H1 (cell line): ENCODE measurements around the gene OBSCN. TPM values are rescaled to one million over a fixed set of nuclear protein-coding genes. Genes with fewer than 3 reads are reported as not detected.

Source experiments
- CTCF ChIA-PET: fragments of 300-600 bp; sonication (Branson Sonifier 250); formaldehyde crosslinking; loops from one replicate; lab custom pipeline; 2021; ENCODE audit not compliant: partially characterized antibody; lab: Charles Lee
- POLR2A ChIA-PET: fragments of 300-600 bp; sonication (Branson Sonifier 250); formaldehyde crosslinking; loops from one replicate; lab custom pipeline; 2021; ENCODE audit warnings: inconsistent platforms; ENCODE audit not compliant: partially characterized antibody; lab: Charles Lee
- DNase-seq, 2 experiments: peaks; one replicate each; pipeline versions ENCODE4 v3.0.0 to v3.0.0-alpha.2; 2010 to 2022; ENCODE audit warnings: low spot score in 2 of 2, low read depth in 1 of 2, mixed read lengths in 1 of 2
- FAIRE-seq: peaks from 2 replicates; lab custom pipeline; 2011; peaks lifted over from hg19 to GRCh38; lab: Jason Lieb, UNC
- H2AFZ ChIP-seq: 2 replicates; pipeline ENCODE4 v1.8.1; 2012; ENCODE audit warnings: low read length, inconsistent platforms
- H2AK5ac ChIP-seq: 2 replicates; pipeline ENCODE4 v1.6.1; 2013; ENCODE audit warnings: low read depth, low read length
- H2BK120ac ChIP-seq: replicated peaks from 2 replicates; pipeline ENCODE3; 2013; ENCODE audit warnings: low read depth, low read length, inconsistent platforms
- H2BK12ac ChIP-seq: 2 replicates; pipeline ENCODE4 v1.6.1; 2013; ENCODE audit warnings: low read depth, low read length
- H2BK15ac ChIP-seq: 2 replicates; pipeline ENCODE4 v1.6.1; 2013; ENCODE audit warnings: low read length
- H2BK20ac ChIP-seq: 2 replicates; pipeline ENCODE4 v1.6.1; 2013; ENCODE audit warnings: low read length
- H2BK5ac ChIP-seq: 2 replicates; pipeline ENCODE4 v1.6.1; 2013; ENCODE audit warnings: low read depth, low read length
- H3K14ac ChIP-seq: 2 replicates; pipeline ENCODE4 v1.6.1; 2013; ENCODE audit warnings: inconsistent platforms; ENCODE audit not compliant: insufficient read length
- H3K18ac ChIP-seq: 2 replicates; pipeline ENCODE4 v1.6.1; 2013; ENCODE audit warnings: low read length; ENCODE audit errors: extremely low read depth
- H3K23ac ChIP-seq: 2 replicates; pipeline ENCODE4 v1.6.1; 2013; ENCODE audit warnings: inconsistent platforms; ENCODE audit not compliant: insufficient read length
- H3K23me2 ChIP-seq: 2 replicates; pipeline ENCODE4 v1.6.1; 2013; ENCODE audit warnings: low read depth, low read length
- H3K27ac ChIP-seq: 2 replicates; pipeline ENCODE4 v1.6.1; 2011; ENCODE audit warnings: low read depth, low read length, inconsistent platforms
- H3K27me3 ChIP-seq, 4 experiments: replicated peaks in 1 of 4; 1 replicate in 1 of 4; 2 replicates in 3 of 4; pipeline versions ENCODE4 v1.6.1 to v1.8.1; 2011 to 2013; ENCODE audit warnings: low read length in 3 of 4, mild to moderate bottlenecking in 3 of 4, inconsistent platforms in 2 of 4, mixed read lengths in 2 of 4, moderate library complexity in 1 of 4; ENCODE audit not compliant: control insufficient read depth in 3 of 4, insufficient read depth in 3 of 4; ENCODE audit errors: extremely low read depth in 1 of 4
- H3K36me3 ChIP-seq, 4 experiments: 2 replicates each; pipeline versions ENCODE4 v1.6.1 to v1.8.1; 2011 to 2013; ENCODE audit warnings: mild to moderate bottlenecking in 4 of 4, low read length in 3 of 4, moderate library complexity in 2 of 4, control low read depth in 1 of 4, inconsistent platforms in 1 of 4; ENCODE audit not compliant: insufficient read depth in 4 of 4, control insufficient read depth in 2 of 4
- H3K4ac ChIP-seq: replicated peaks from 2 replicates; pipeline ENCODE3; 2013; ENCODE audit warnings: low read length, low read depth, mixed read lengths, inconsistent platforms; ENCODE audit not compliant: insufficient read length
- H3K4me1 ChIP-seq, 4 experiments: replicated peaks in 1 of 4; 1 replicate in 1 of 4; 2 replicates in 3 of 4; pipeline versions ENCODE4 v1.6.1 to v1.8.1; 2011 to 2013; ENCODE audit warnings: low read length in 3 of 4, inconsistent platforms in 2 of 4, mixed read lengths in 1 of 4; ENCODE audit not compliant: insufficient read depth in 4 of 4, control insufficient read depth in 3 of 4
- H3K4me2 ChIP-seq, 2 experiments: 2 replicates each; pipeline versions ENCODE4 v1.6.1 to v1.8.1; 2011 to 2013; ENCODE audit warnings: low read depth in 2 of 2, low read length in 2 of 2, control low read depth in 1 of 2, inconsistent platforms in 1 of 2, mild to moderate bottlenecking in 1 of 2; ENCODE audit not compliant: insufficient read depth in 1 of 2
- H3K4me3 ChIP-seq, 4 experiments: fragments of 200-600, 300-600 bp in 1 of 4; sonication (generic), shearing (Covaris generic), sonication (Bioruptor Twin) in 1 of 4; 2 replicates each; pipeline versions ENCODE4 v1.5.1 to v1.8.1; 2011 to 2016; ENCODE audit warnings: low read length in 4 of 4, low read depth in 3 of 4, control low read depth in 2 of 4, inconsistent platforms in 2 of 4, mild to moderate bottlenecking in 2 of 4, mixed read lengths in 1 of 4, moderate library complexity in 1 of 4; ENCODE audit not compliant: insufficient read depth in 2 of 4; ENCODE audit errors: extremely low read depth in 1 of 4
- H3K56ac ChIP-seq: replicated peaks from 2 replicates; pipeline ENCODE3; 2013; ENCODE audit warnings: low read depth, mild to moderate bottlenecking, mixed read lengths, low read length, inconsistent platforms; ENCODE audit not compliant: insufficient read length
- H3K79me1 ChIP-seq: 2 replicates; pipeline ENCODE4 v1.6.1; 2013; ENCODE audit warnings: low read depth, low read length, control low read depth
- H3K79me2 ChIP-seq, 2 experiments: 2 replicates each; pipeline versions ENCODE4 v1.6.1 to v1.8.1; 2012 to 2013; ENCODE audit warnings: low read length in 2 of 2, mild to moderate bottlenecking in 2 of 2, inconsistent platforms in 1 of 2; ENCODE audit not compliant: insufficient read depth in 2 of 2, control insufficient read depth in 1 of 2
- H3K9ac ChIP-seq, 4 experiments: replicated peaks in 1 of 4; 1 replicate in 1 of 4; 2 replicates in 3 of 4; pipeline versions ENCODE4 v1.6.1 to v1.8.1; 2011 to 2013; ENCODE audit warnings: low read depth in 3 of 4, low read length in 3 of 4, control low read depth in 2 of 4, mild to moderate bottlenecking in 2 of 4, moderate library complexity in 2 of 4, inconsistent platforms in 1 of 4; ENCODE audit errors: extremely low read depth in 1 of 4
- H3K9me3 ChIP-seq, 2 experiments: 2 replicates each; pipeline versions ENCODE4 v1.6.1 to v1.8.1; 2012 to 2013; ENCODE audit warnings: mild to moderate bottlenecking in 2 of 2, moderate library complexity in 2 of 2, control low read depth in 1 of 2, inconsistent platforms in 1 of 2, low read depth in 1 of 2, low read length in 1 of 2, mixed read lengths in 1 of 2; ENCODE audit not compliant: insufficient read depth in 2 of 2
- H4K20me1 ChIP-seq, 2 experiments: replicated peaks in 1 of 2; 2 replicates each; pipeline versions ENCODE3 to v1.8.1; 2011 to 2013; ENCODE audit warnings: inconsistent platforms in 2 of 2, low read length in 2 of 2, mild to moderate bottlenecking in 1 of 2; ENCODE audit not compliant: insufficient read depth in 2 of 2, control insufficient read depth in 1 of 2
- H4K5ac ChIP-seq: 2 replicates; pipeline ENCODE4 v1.6.1; 2013; ENCODE audit warnings: low read length, low read depth, mixed read lengths, inconsistent platforms; ENCODE audit not compliant: insufficient read length
- H4K8ac ChIP-seq: 2 replicates; pipeline ENCODE4 v1.8.0; 2013; ENCODE audit warnings: mild to moderate bottlenecking, moderate library complexity, low read length, inconsistent platforms; ENCODE audit not compliant: insufficient read depth; ENCODE audit errors: extremely low read depth
- H4K91ac ChIP-seq: replicated peaks from 2 replicates; pipeline ENCODE3; 2013; ENCODE audit warnings: low read length, mixed read lengths, inconsistent platforms; ENCODE audit not compliant: insufficient read length
- CBX8 ChIP-seq: fragments of 300-800, 300-1000 bp; sonication (generic); IDR thresholded peaks from 2 replicates; pipeline ENCODE4 v1.7.1; 2016; ENCODE audit warnings: low read depth, low read length, borderline replicate concordance
- CTBP2 ChIP-seq: IDR thresholded peaks from 2 replicates; pipeline ENCODE4 v1.7.0; 2011; ENCODE audit warnings: borderline replicate concordance, mild to moderate bottlenecking, moderate library complexity, mixed read lengths, low read length; ENCODE audit not compliant: insufficient read depth, insufficient read length
- EGR1 ChIP-seq: IDR thresholded peaks from 2 replicates; pipeline ENCODE4 v1.6.1; 2011; ENCODE audit warnings: low read depth, low read length, borderline replicate concordance
- HDAC2 ChIP-seq, 2 experiments: fragments of 300-600 bp in 1 of 2; sonication (generic) in 1 of 2; IDR thresholded peaks; 2 replicates each; pipeline ENCODE4 v1.6.1; 2011 to 2012; ENCODE audit warnings: low read depth in 2 of 2, low read length in 2 of 2, mild to moderate bottlenecking in 2 of 2, moderate library complexity in 2 of 2, borderline replicate concordance in 1 of 2, inconsistent platforms in 1 of 2
- KDM1A ChIP-seq: fragments of 200-600, 300-600 bp; sonication (generic); IDR thresholded peaks from 2 replicates; pipeline ENCODE4 v1.7.1; 2016; ENCODE audit warnings: mild to moderate bottlenecking, low read length, borderline replicate concordance
- NANOG ChIP-seq: IDR thresholded peaks from 2 replicates; pipeline ENCODE4 v1.6.1; 2011; ENCODE audit warnings: low read length, low read depth, mild to moderate bottlenecking, inconsistent platforms; ENCODE audit not compliant: insufficient read depth, poor library complexity, severe bottlenecking
- POLR2A ChIP-seq, 2 experiments: IDR thresholded peaks; 1 replicate in 1 of 2; 2 replicates in 1 of 2; pipeline ENCODE4 v1.6.1; 2011; ENCODE audit warnings: low read depth in 2 of 2, low read length in 2 of 2, mild to moderate bottlenecking in 2 of 2; ENCODE audit errors: control extremely low read depth in 1 of 2
- POLR2AphosphoS5 ChIP-seq: IDR thresholded peaks from 2 replicates; pipeline ENCODE4 v1.6.1; 2011; ENCODE audit warnings: low read depth, low read length
- WGBS, 2 experiments: shearing (Covaris generic) in 1 of 2; methylation state at CpG; one replicate each; pipeline versions ENCODE4 v1.1.6 to v1.1.7; 2013 to 2015; ENCODE audit warnings: low lambda C conversion rate in 2 of 2, mixed read lengths in 2 of 2, inconsistent platforms in 1 of 2, low coverage in 1 of 2, missing lambda C conversion rate in 1 of 2; ENCODE audit not compliant: insufficient replicate concordance in 2 of 2, insufficient coverage in 1 of 2, insufficient read length in 1 of 2; ENCODE audit errors: extremely low coverage in 1 of 2, missing lambda C conversion rate in 1 of 2; 5-methylcytosine and 5-hydroxymethylcytosine counted together
- polyA plus RNA-seq, 7 experiments: library from polyadenylated mRNA; depleted of rRNA in 3 of 7; stranded (reverse) in 5 of 7; unstranded in 2 of 7; fragments of >200 nt in 5 of 7; fragments of 200-250 nt in 2 of 7; gene quantifications; 1 replicate in 5 of 7; 2 replicates in 1 of 7; 4 replicates in 1 of 7; pipeline versions ENCODE4 v1.2.1 to v1.2.3, GENCODE V29; 2011 to 2013; ENCODE audit warnings: missing spikeins in 2 of 7, mixed read lengths in 2 of 7
- total RNA-seq: library from RNA; stranded (reverse); fragmentation: NEBNext Ultra II Directional; extraction: Animal tissue kit (Norgen Biotek cat#: 25700); gene quantifications from 2 replicates; pipeline ENCODE4 v1.2.1, GENCODE V29; 2021

OBSCN gene
- total and polyA plus RNA-seq, 2 of the 8 experiments (the other 6 are each of a cell fraction or from before 2014, with no cell fraction given) = 7.5 to 28.4 TPM

- Histone ChIP-seq H3K14ac (no peak overlapping the region), H3K4me1 (peaks cover 0 to 16% (median 5%) of the 10 kb centered on the region in 4 experiments; a peak in 4 of 7 replicates), H2BK5ac (no peak overlapping the region), H2AFZ (no peak overlapping the region), H3K36me3 (no peaks in the 10 kb centered on the region), H4K20me1 (peaks cover 0 to 2% of the 10 kb centered on the region in 2 experiments), H4K91ac (peak overlapping the region; percentile 30), H3K9me3 (no peaks in the 10 kb centered on the region), H3K23ac (no peak overlapping the region), H3K9ac (no peak overlapping the region), H3K4me3 (no peak overlapping the region), H4K8ac (peak overlapping the region; percentile 65; the same call in 1 of the 2 replicates), H2BK120ac (peak overlapping the region; percentile 10), H3K79me1 (no peaks in the 10 kb centered on the region), H3K27me3 (no peaks in the 10 kb centered on the region; a peak in 3 of 7 replicates), H4K5ac (no peak overlapping the region), H3K4ac (no peak overlapping the region), H2BK20ac (no peak overlapping the region), H3K4me2 (peak overlapping the region in 1 of 2 experiments; percentile 28; a peak in 1 of 4 replicates), H3K18ac (no peak overlapping the region; the same call in 1 of the 2 replicates), H3K79me2 (no peaks in the 10 kb centered on the region), H2AK5ac (no peak overlapping the region), H2BK15ac (0 out of 2 replicates have a peak overlapping the region, but pooled peaks have one; percentile 29), H3K56ac (no peak overlapping the region), H3K27ac (no peak overlapping the region), H2BK12ac (0 out of 2 replicates have a peak overlapping the region, but pooled peaks have one; percentile 39), H3K23me2 (no peaks in the 10 kb centered on the region)
- no peak for DNase-seq
- 70% methylated on average over 19 of the region's 25 CpGs; no CpG with 5 or more reads in 1 of the 2 experiments for whole genome bisulfite sequencing, 2 experiments
- CTCF ChIA-PET = interaction anchor here (0.8 to 1.8 kb wide), 6 partner anchors 26 to 237 kb away, joined by 3 to 7 read pairs (median 4); no protein-coding TSS in a partner anchor
- FAIRE-seq = no peak
- no peak for TF ChIP-seq EGR1
- no peak for TF ChIP-seq NANOG
- TF ChIP-seq POLR2A (IDR thresholded peaks at IDR 0.05; ENCODE audit: control extremely low read depth in 1 of 2, low read depth in 2 of 2, low read length in 2 of 2) = no peak
- no peak for TF ChIP-seq CTBP2
- no peak for TF ChIP-seq CBX8
- TF ChIP-seq KDM1A = peak; percentile 95
- TF ChIP-seq HDAC2 (IDR thresholded peaks at IDR 0.05; ENCODE audit: borderline replicate concordance in 1 of 2, low read depth in 2 of 2, low read length in 2 of 2) = peak in 1 of 2 experiments; percentile 79; a peak in 2 of 4 replicates
- TF ChIP-seq POLR2AphosphoS5 = no peak
- POLR2A ChIA-PET = interaction anchor here (0.6 to 2.4 kb wide), 6 partner anchors 12 to 102 kb away, joined by 3 to 8 read pairs (median 3); a partner anchor contains a TSS
Measured at GRCh38 chr1:228367798-228368791, 160.3 kb downstream of the OBSCN start.
